ENCODE results near the gene FBF1. TPM values are rescaled to one million over a fixed set of nuclear protein-coding genes. Genes with fewer than 3 reads are reported as not detected.

The FBF1 gene
- total RNA-seq, 1 experiment from 2014 or later = 34.4 TPM

DNA sequence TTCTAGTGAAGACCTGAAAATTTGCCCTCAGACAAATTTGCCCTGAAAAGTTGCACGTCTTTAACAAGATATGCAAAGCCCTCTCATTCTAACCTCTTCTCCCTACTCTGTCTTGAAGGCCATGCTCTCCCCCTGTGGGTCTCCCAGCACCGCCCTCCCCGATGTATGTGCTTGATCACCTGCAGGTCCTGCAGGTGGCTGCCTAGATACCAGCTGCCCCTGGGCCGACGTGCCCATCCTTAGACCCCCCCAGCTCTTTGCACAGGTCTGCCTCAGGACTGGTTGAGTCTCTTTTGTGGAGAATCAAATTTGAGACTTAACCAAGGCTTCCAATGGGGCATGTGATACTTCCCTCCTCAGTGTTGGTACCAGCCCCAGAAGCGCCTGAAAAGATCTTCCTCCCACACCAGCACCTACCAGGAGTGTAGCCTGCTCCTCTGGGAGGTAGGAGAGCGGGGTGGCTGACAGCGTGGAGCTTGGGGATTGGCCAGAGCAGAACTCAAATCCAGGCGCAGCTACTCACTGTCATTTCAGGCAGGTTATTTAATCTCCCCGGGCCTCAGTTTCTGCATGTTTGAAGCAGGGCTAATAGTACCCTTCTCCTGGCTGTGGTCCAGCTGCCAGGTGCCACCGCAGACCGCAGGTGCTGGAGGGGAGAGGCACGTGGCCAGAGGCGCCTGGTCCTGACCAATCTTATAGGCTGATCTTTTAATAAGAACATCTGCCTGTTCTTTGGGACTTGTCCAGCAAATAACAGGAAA lies 31.6 kb downstream of the FBF1 start:
- no peak for TF ChIP-seq EZH2 (IDR thresholded peaks at IDR 0.05; ENCODE audit: borderline replicate concordance, low read depth, low read length, poor library complexity, severe bottlenecking)
- TF ChIP-seq, protein P1, sequence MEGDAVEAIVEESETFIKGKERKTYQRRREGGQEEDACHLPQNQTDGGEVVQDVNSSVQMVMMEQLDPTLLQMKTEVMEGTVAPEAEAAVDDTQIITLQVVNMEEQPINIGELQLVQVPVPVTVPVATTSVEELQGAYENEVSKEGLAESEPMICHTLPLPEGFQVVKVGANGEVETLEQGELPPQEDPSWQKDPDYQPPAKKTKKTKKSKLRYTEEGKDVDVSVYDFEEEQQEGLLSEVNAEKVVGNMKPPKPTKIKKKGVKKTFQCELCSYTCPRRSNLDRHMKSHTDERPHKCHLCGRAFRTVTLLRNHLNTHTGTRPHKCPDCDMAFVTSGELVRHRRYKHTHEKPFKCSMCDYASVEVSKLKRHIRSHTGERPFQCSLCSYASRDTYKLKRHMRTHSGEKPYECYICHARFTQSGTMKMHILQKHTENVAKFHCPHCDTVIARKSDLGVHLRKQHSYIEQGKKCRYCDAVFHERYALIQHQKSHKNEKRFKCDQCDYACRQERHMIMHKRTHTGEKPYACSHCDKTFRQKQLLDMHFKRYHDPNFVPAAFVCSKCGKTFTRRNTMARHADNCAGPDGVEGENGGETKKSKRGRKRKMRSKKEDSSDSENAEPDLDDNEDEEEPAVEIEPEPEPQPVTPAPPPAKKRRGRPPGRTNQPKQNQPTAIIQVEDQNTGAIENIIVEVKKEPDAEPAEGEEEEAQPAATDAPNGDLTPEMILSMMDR (conservative IDR thresholded peaks at IDR 0.05; ENCODE audit: low read depth, low read length) = no peak
- POLR2A ChIA-PET (ENCODE audit: low non-redundant PET) = no interaction called here
- no peaks in the 10 kb centered on the region for H3K27me3 ChIP-seq (replicated peaks; ENCODE audit: insufficient read depth, low read depth, low read length, poor library complexity)
- BruUV-seq (replicated peaks) = no TSS peak
- CTCF ChIA-PET = no interaction called here
- H3K4me3 ChIP-seq (ENCODE audit: low read depth, low read length, poor library complexity, severe bottlenecking) = no peak overlapping the region
- H3K9me3 ChIP-seq (ENCODE audit: low read depth, low read length, poor library complexity, severe bottlenecking) = no peaks in the 10 kb centered on the region
- H3K4me1 ChIP-seq (ENCODE audit: insufficient read depth, low read length, poor library complexity, severe bottlenecking) = no peaks in the 10 kb centered on the region
- H3K36me3 ChIP-seq (ENCODE audit: insufficient read depth, low read length, poor library complexity, severe bottlenecking) = peaks cover 8% of the 10 kb centered on the region
- no peak overlapping the region for H3K27ac ChIP-seq (ENCODE audit: low read depth, low read length, poor library complexity, severe bottlenecking)
- intact Hi-C loops (cut with micrococcal nuclease; ENCODE audit: unreplicated experiment) = no loop called here
- DNase-seq (ENCODE audit: low spot score) = no peak

- no peak for DNase-seq (ENCODE audit: low spot score)
- CTCF ChIA-PET = no interaction called here
- Histone ChIP-seq H3K4me1 (ENCODE audit: insufficient read depth, low read length, poor library complexity, severe bottlenecking) (peaks cover 8% of the 10 kb centered on the region), H3K4me3 (ENCODE audit: low read depth, low read length, poor library complexity, severe bottlenecking) (no peak overlapping the region), H3K27me3 (replicated peaks; ENCODE audit: insufficient read depth, low read depth, low read length, poor library complexity) (no peaks in the 10 kb centered on the region), H3K36me3 (ENCODE audit: insufficient read depth, low read length, poor library complexity, severe bottlenecking) (peaks cover 4% of the 10 kb centered on the region), H3K27ac (ENCODE audit: low read depth, low read length, poor library complexity, severe bottlenecking) (no peak overlapping the region), H3K9me3 (ENCODE audit: low read depth, low read length, poor library complexity, severe bottlenecking) (no peaks in the 10 kb centered on the region)
- POLR2A ChIA-PET (ENCODE audit: low non-redundant PET) = no interaction called here
- TF ChIP-seq EZH2 (IDR thresholded peaks at IDR 0.05; ENCODE audit: borderline replicate concordance, low read depth, low read length, poor library complexity, severe bottlenecking) = no peak
- TF ChIP-seq, protein P1 (conservative IDR thresholded peaks at IDR 0.05; ENCODE audit: low read depth, low read length) = no peak
- BruUV-seq (replicated peaks) = no TSS peak
- intact Hi-C loops (cut with micrococcal nuclease; ENCODE audit: unreplicated experiment) = no loop called here
These were observed 32.6 kb downstream of the FBF1 start for GRCh38 chr17:75908201-75908600.

GRCh38 chr17:75906143-75906884 lies 34.5 kb downstream of the FBF1 start:
- TF ChIP-seq, protein P1 (conservative IDR thresholded peaks at IDR 0.05; ENCODE audit: low read depth, low read length) = no peak
- no peak for TF ChIP-seq EZH2 (IDR thresholded peaks at IDR 0.05; ENCODE audit: borderline replicate concordance, low read depth, low read length, poor library complexity, severe bottlenecking)
- no peak for DNase-seq (ENCODE audit: low spot score)
- intact Hi-C loops (cut with micrococcal nuclease; ENCODE audit: unreplicated experiment) = no loop called here
- BruUV-seq (replicated peaks) = no TSS peak
- H3K9me3 ChIP-seq (ENCODE audit: low read depth, low read length, poor library complexity, severe bottlenecking) = no peaks in the 10 kb centered on the region
- ChIA-PET POLR2A (ENCODE audit: low non-redundant PET) (no interaction called here), CTCF (interaction anchor here (0.6 to 1.2 kb wide), 2 partner anchors 97 to 272 kb away, joined by 4 to 10 read pairs; no protein-coding TSS in a partner anchor)
- H3K27me3 ChIP-seq (replicated peaks; ENCODE audit: insufficient read depth, low read depth, low read length, poor library complexity) = no peaks in the 10 kb centered on the region
- H3K4me1 ChIP-seq (ENCODE audit: insufficient read depth, low read length, poor library complexity, severe bottlenecking) = peaks cover 8% of the 10 kb centered on the region
- H3K27ac ChIP-seq (ENCODE audit: low read depth, low read length, poor library complexity, severe bottlenecking) = no peak overlapping the region
- H3K36me3 ChIP-seq (ENCODE audit: insufficient read depth, low read length, poor library complexity, severe bottlenecking) = peaks cover 8% of the 10 kb centered on the region
- H3K4me3 ChIP-seq (ENCODE audit: low read depth, low read length, poor library complexity, severe bottlenecking) = no peak overlapping the region

Data from A673 (cell line).